HG03378 (cell line): Measurements from ENCODE around the gene GLIS1.

Experiments
- ATAC-seq: cut with Tn5 transposase; IDR thresholded peaks from one replicate; pipeline ENCODE4 v1.9.1; 2021; ENCODE audit warnings: mild to moderate bottlenecking, moderate library complexity; ENCODE audit not compliant: unreplicated experiment

The GLIS1 gene

DNA sequence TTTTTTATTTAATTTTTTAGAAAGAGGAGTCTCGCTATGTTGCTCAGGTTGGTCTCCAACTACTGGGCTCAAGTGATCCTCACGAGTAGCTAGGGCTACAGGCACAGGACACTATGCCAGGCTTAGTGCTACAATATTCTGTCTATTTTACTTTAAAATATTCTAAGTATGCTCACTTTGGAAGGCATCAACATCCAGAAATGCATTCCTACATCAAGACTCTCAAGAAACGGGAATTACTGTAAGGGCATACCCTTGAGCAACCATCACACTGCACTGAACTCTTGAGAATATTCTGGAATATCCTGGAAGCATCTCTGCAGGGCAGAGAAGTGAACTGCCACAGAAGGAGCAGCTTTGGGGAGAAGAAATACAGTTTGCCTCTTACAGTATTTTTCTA, 280.3 kb downstream of the GLIS1 start:
- no peak for ATAC-seq
